GM18909 (cell line): ENCODE data around the gene CATSPER1.
"Not testable (repeated sequence)": the region's sequence is repeated elsewhere in the genome, so short reads cannot be mapped to it uniquely, and the experiment has no call there.

Experiments
- ATAC-seq: cut with Tn5 transposase; IDR thresholded peaks from one replicate; pipeline ENCODE4 v1.9.1; 2021; ENCODE audit warnings: mild to moderate bottlenecking; ENCODE audit not compliant: unreplicated experiment, poor library complexity

The CATSPER1 gene

GRCh38 chr11:66022401-66023185, 3.7 kb downstream of the CATSPER1 start:
- ATAC-seq, result no peak

- no peak for ATAC-seq
These were observed 5.5 kb downstream of the CATSPER1 start for GRCh38 chr11:66020618-66021357.

- no peak for ATAC-seq
These were observed 6.1 kb downstream of the CATSPER1 start for GRCh38 chr11:66020212-66020611.

GRCh38 chr11:66017321-66017720, 9.0 kb downstream of the CATSPER1 start:
- no peak for ATAC-seq

- ATAC-seq, result no peak
These were observed 9.5 kb downstream of the CATSPER1 start for GRCh38 chr11:66016793-66017177.

GRCh38 chr11:66015936-66016792, 10.1 kb downstream of the CATSPER1 start:
- no peak for ATAC-seq

GRCh38 chr11:66015454-66015881, 10.8 kb downstream of the CATSPER1 start:
- ATAC-seq, result no peak

- no peak for ATAC-seq
These were observed 11.3 kb downstream of the CATSPER1 start for GRCh38 chr11:66014804-66015453.

- no peak for ATAC-seq
These were observed 12.5 kb downstream of the CATSPER1 start for GRCh38 chr11:66013762-66014100.

- ATAC-seq, result no peak
These were observed 13.1 kb downstream of the CATSPER1 start for GRCh38 chr11:66012946-66013761.

GRCh38 chr11:66012371-66012945, 13.8 kb downstream of the CATSPER1 start:
- no peak for ATAC-seq

GRCh38 chr11:66011785-66012303, 14.4 kb downstream of the CATSPER1 start, which contains the start of gene CST6:
Gene CST6, plus strand, starts transcription at chr11:66012008. Its CDS starts 37 bp downstream, at chr11:66012045.
- ATAC-seq, result no peak

GRCh38 chr11:66011239-66011784, 15.0 kb downstream of the CATSPER1 start:
- ATAC-seq, result no peak

- not testable (repeated sequence) for ATAC-seq
These were observed 16.2 kb downstream of the CATSPER1 start for GRCh38 chr11:66010036-66010435.

GRCh38 chr11:66008468-66009101, 17.7 kb downstream of the CATSPER1 start:
- ATAC-seq, result no peak

- no peak for ATAC-seq
These were observed 18.2 kb downstream of the CATSPER1 start for GRCh38 chr11:66008095-66008467.

- ATAC-seq, result no peak
These were observed 19.1 kb downstream of the CATSPER1 start for GRCh38 chr11:66007201-66007634.

- no peak for ATAC-seq
These were observed 19.4 kb downstream of the CATSPER1 start for GRCh38 chr11:66006891-66007176.
